AG09309 (cell line): ENCODE data around the gene THSD4.

Experiments
- DNase-seq: peaks from one replicate; pipeline ENCODE4 v3.0.0-alpha.2; 2010; ENCODE audit warnings: low read depth
- H3K4me3 ChIP-seq: 2 replicates; pipeline ENCODE4 v1.5.1; 2011; ENCODE audit warnings: mild to moderate bottlenecking, low read depth, low read length, moderate library complexity; ENCODE audit not compliant: control insufficient read depth
- CTCF ChIP-seq: IDR thresholded peaks from 2 replicates; pipeline ENCODE4 v1.5.1; 2011; ENCODE audit warnings: mild to moderate bottlenecking, low read depth, low read length, inconsistent platforms; ENCODE audit not compliant: insufficient read depth, control insufficient read depth; ENCODE audit errors: missing control alignments

The THSD4 gene

GRCh38 chr15:71117714-71118305 is 2.5 kb downstream of the THSD4 start:
- TF ChIP-seq CTCF: no peak
- no peak for DNase-seq
- H3K4me3 ChIP-seq: no peak overlapping the region

- no peak for DNase-seq
- H3K4me3 ChIP-seq: no peak overlapping the region
- TF ChIP-seq CTCF: no peak
Measured at GRCh38 chr15:71118345-71118744, 3.1 kb downstream of the THSD4 start.

- no peak overlapping the region for H3K4me3 ChIP-seq
- TF ChIP-seq CTCF: no peak
- no peak for DNase-seq
Measured at GRCh38 chr15:71118881-71119632, 3.8 kb downstream of the THSD4 start.

DNA sequence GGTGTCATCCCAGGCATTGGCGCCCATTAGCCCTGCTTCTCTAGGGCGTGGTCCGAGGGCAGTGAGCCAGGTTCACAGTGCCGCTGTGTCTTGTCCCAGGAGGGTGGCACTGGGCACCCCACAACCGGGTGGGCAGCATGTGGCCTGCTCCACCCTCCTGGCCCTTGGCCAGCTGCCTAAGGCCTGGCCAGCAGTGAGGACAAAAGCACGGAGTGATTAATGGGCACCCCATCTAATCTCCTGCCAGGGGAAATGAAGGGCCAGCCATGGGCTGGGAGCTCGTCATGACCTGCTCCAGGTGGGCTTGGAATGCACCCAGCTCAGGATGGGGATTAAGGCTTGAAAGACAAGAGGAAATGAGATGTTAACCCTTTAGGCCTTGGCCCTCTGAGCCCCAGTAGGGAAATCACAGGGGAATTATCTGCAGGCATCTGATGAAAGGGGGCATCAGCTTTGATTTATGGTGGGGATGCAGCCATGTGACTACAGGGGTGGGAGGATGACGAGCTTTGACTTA is 5.2 kb downstream of the THSD4 start:
- TF ChIP-seq CTCF: no peak
- no peak for DNase-seq
- H3K4me3 ChIP-seq: no peak overlapping the region

- TF ChIP-seq CTCF: no peak
- H3K4me3 ChIP-seq: no peak overlapping the region
- no peak for DNase-seq
Measured at GRCh38 chr15:71121442-71121841, 6.2 kb downstream of the THSD4 start.

DNA sequence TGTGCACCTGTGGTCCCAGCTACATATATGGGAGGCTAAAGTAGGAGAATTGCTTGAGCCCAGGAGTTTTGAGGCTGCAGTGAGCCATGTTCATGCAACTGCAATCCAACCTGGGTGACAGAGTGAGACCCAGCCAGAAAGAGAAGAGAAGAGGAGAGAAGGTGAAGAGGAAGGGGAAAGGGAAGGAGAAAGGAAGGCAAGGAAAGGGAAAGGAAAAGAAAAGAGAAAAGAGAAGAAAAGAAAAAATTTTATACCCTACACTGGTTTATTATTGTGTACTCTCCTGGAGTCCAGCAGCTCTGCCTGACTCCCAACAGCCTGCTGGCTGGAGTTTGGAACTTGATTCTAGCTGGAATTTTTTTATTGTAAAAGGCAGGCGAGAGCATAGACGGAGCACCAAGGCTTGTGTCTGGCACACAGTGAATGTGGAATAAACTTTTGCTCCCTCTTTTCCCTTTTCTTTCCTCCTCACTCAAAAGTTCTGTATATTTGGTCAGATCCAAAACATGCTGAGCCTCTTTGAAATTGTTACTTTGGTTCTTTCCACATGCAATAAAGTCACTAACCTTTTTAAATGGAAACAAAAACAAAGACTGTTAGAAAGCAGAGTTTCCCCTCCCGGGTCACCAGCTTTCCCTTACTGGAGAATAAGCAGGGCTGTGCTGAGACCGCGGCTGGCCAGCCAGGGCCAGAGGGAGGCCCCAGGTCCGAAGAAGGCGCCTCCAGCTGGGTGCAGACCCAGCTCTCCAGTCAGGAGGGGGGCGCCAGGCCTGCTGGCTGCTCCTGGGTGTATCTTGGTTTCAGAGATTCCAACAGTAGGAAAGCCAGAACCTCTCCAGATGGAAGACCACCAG is 9.9 kb downstream of the THSD4 start:
- no peak for DNase-seq
- TF ChIP-seq CTCF: no peak
- no peak overlapping the region for H3K4me3 ChIP-seq
